H1 (cell line): Measurements from ENCODE around the gene ELAVL1. TPM values are rescaled to one million over a fixed set of nuclear protein-coding genes. Genes with fewer than 3 reads are reported as not detected.

Source experiments
- CTCF ChIA-PET: fragments of 300-600 bp; sonication (Branson Sonifier 250); formaldehyde crosslinking; loops from one replicate; lab custom pipeline; 2021; ENCODE audit not compliant: partially characterized antibody; lab: Charles Lee
- POLR2A ChIA-PET: fragments of 300-600 bp; sonication (Branson Sonifier 250); formaldehyde crosslinking; loops from one replicate; lab custom pipeline; 2021; ENCODE audit warnings: inconsistent platforms; ENCODE audit not compliant: partially characterized antibody; lab: Charles Lee
- DNase-seq, 2 experiments: peaks; one replicate each; pipeline versions ENCODE4 v3.0.0 to v3.0.0-alpha.2; 2010 to 2022; ENCODE audit warnings: low spot score in 2 of 2, low read depth in 1 of 2, mixed read lengths in 1 of 2
- FAIRE-seq: peaks from 2 replicates; lab custom pipeline; 2011; peaks lifted over from hg19 to GRCh38; lab: Jason Lieb, UNC
- H2AFZ ChIP-seq: 2 replicates; pipeline ENCODE4 v1.8.1; 2012; ENCODE audit warnings: low read length, inconsistent platforms
- H2AK5ac ChIP-seq: 2 replicates; pipeline ENCODE4 v1.6.1; 2013; ENCODE audit warnings: low read depth, low read length
- H2BK120ac ChIP-seq: replicated peaks from 2 replicates; pipeline ENCODE3; 2013; ENCODE audit warnings: low read depth, low read length, inconsistent platforms
- H2BK12ac ChIP-seq: 2 replicates; pipeline ENCODE4 v1.6.1; 2013; ENCODE audit warnings: low read depth, low read length
- H2BK15ac ChIP-seq: 2 replicates; pipeline ENCODE4 v1.6.1; 2013; ENCODE audit warnings: low read length
- H2BK20ac ChIP-seq: 2 replicates; pipeline ENCODE4 v1.6.1; 2013; ENCODE audit warnings: low read length
- H2BK5ac ChIP-seq: 2 replicates; pipeline ENCODE4 v1.6.1; 2013; ENCODE audit warnings: low read depth, low read length
- H3K14ac ChIP-seq: 2 replicates; pipeline ENCODE4 v1.6.1; 2013; ENCODE audit warnings: inconsistent platforms; ENCODE audit not compliant: insufficient read length
- H3K18ac ChIP-seq: 2 replicates; pipeline ENCODE4 v1.6.1; 2013; ENCODE audit warnings: low read length; ENCODE audit errors: extremely low read depth
- H3K23ac ChIP-seq: 2 replicates; pipeline ENCODE4 v1.6.1; 2013; ENCODE audit warnings: inconsistent platforms; ENCODE audit not compliant: insufficient read length
- H3K23me2 ChIP-seq: 2 replicates; pipeline ENCODE4 v1.6.1; 2013; ENCODE audit warnings: low read depth, low read length
- H3K27ac ChIP-seq: 2 replicates; pipeline ENCODE4 v1.6.1; 2011; ENCODE audit warnings: low read depth, low read length, inconsistent platforms
- H3K27me3 ChIP-seq, 4 experiments: replicated peaks in 1 of 4; 1 replicate in 1 of 4; 2 replicates in 3 of 4; pipeline versions ENCODE4 v1.6.1 to v1.8.1; 2011 to 2013; ENCODE audit warnings: low read length in 3 of 4, mild to moderate bottlenecking in 3 of 4, inconsistent platforms in 2 of 4, mixed read lengths in 2 of 4, moderate library complexity in 1 of 4; ENCODE audit not compliant: control insufficient read depth in 3 of 4, insufficient read depth in 3 of 4; ENCODE audit errors: extremely low read depth in 1 of 4
- H3K36me3 ChIP-seq, 4 experiments: 2 replicates each; pipeline versions ENCODE4 v1.6.1 to v1.8.1; 2011 to 2013; ENCODE audit warnings: mild to moderate bottlenecking in 4 of 4, low read length in 3 of 4, moderate library complexity in 2 of 4, control low read depth in 1 of 4, inconsistent platforms in 1 of 4; ENCODE audit not compliant: insufficient read depth in 4 of 4, control insufficient read depth in 2 of 4
- H3K4ac ChIP-seq: replicated peaks from 2 replicates; pipeline ENCODE3; 2013; ENCODE audit warnings: low read length, low read depth, mixed read lengths, inconsistent platforms; ENCODE audit not compliant: insufficient read length
- H3K4me1 ChIP-seq, 4 experiments: replicated peaks in 1 of 4; 1 replicate in 1 of 4; 2 replicates in 3 of 4; pipeline versions ENCODE4 v1.6.1 to v1.8.1; 2011 to 2013; ENCODE audit warnings: low read length in 3 of 4, inconsistent platforms in 2 of 4, mixed read lengths in 1 of 4; ENCODE audit not compliant: insufficient read depth in 4 of 4, control insufficient read depth in 3 of 4
- H3K4me2 ChIP-seq, 2 experiments: 2 replicates each; pipeline versions ENCODE4 v1.6.1 to v1.8.1; 2011 to 2013; ENCODE audit warnings: low read depth in 2 of 2, low read length in 2 of 2, control low read depth in 1 of 2, inconsistent platforms in 1 of 2, mild to moderate bottlenecking in 1 of 2; ENCODE audit not compliant: insufficient read depth in 1 of 2
- H3K4me3 ChIP-seq, 4 experiments: fragments of 200-600, 300-600 bp in 1 of 4; sonication (generic), shearing (Covaris generic), sonication (Bioruptor Twin) in 1 of 4; 2 replicates each; pipeline versions ENCODE4 v1.5.1 to v1.8.1; 2011 to 2016; ENCODE audit warnings: low read length in 4 of 4, low read depth in 3 of 4, control low read depth in 2 of 4, inconsistent platforms in 2 of 4, mild to moderate bottlenecking in 2 of 4, mixed read lengths in 1 of 4, moderate library complexity in 1 of 4; ENCODE audit not compliant: insufficient read depth in 2 of 4; ENCODE audit errors: extremely low read depth in 1 of 4
- H3K56ac ChIP-seq: replicated peaks from 2 replicates; pipeline ENCODE3; 2013; ENCODE audit warnings: low read depth, mild to moderate bottlenecking, mixed read lengths, low read length, inconsistent platforms; ENCODE audit not compliant: insufficient read length
- H3K79me1 ChIP-seq: 2 replicates; pipeline ENCODE4 v1.6.1; 2013; ENCODE audit warnings: low read depth, low read length, control low read depth
- H3K79me2 ChIP-seq, 2 experiments: 2 replicates each; pipeline versions ENCODE4 v1.6.1 to v1.8.1; 2012 to 2013; ENCODE audit warnings: low read length in 2 of 2, mild to moderate bottlenecking in 2 of 2, inconsistent platforms in 1 of 2; ENCODE audit not compliant: insufficient read depth in 2 of 2, control insufficient read depth in 1 of 2
- H3K9ac ChIP-seq, 4 experiments: replicated peaks in 1 of 4; 1 replicate in 1 of 4; 2 replicates in 3 of 4; pipeline versions ENCODE4 v1.6.1 to v1.8.1; 2011 to 2013; ENCODE audit warnings: low read depth in 3 of 4, low read length in 3 of 4, control low read depth in 2 of 4, mild to moderate bottlenecking in 2 of 4, moderate library complexity in 2 of 4, inconsistent platforms in 1 of 4; ENCODE audit errors: extremely low read depth in 1 of 4
- H3K9me3 ChIP-seq, 2 experiments: 2 replicates each; pipeline versions ENCODE4 v1.6.1 to v1.8.1; 2012 to 2013; ENCODE audit warnings: mild to moderate bottlenecking in 2 of 2, moderate library complexity in 2 of 2, control low read depth in 1 of 2, inconsistent platforms in 1 of 2, low read depth in 1 of 2, low read length in 1 of 2, mixed read lengths in 1 of 2; ENCODE audit not compliant: insufficient read depth in 2 of 2
- H4K20me1 ChIP-seq, 2 experiments: replicated peaks in 1 of 2; 2 replicates each; pipeline versions ENCODE3 to v1.8.1; 2011 to 2013; ENCODE audit warnings: inconsistent platforms in 2 of 2, low read length in 2 of 2, mild to moderate bottlenecking in 1 of 2; ENCODE audit not compliant: insufficient read depth in 2 of 2, control insufficient read depth in 1 of 2
- H4K5ac ChIP-seq: 2 replicates; pipeline ENCODE4 v1.6.1; 2013; ENCODE audit warnings: low read length, low read depth, mixed read lengths, inconsistent platforms; ENCODE audit not compliant: insufficient read length
- H4K8ac ChIP-seq: 2 replicates; pipeline ENCODE4 v1.8.0; 2013; ENCODE audit warnings: mild to moderate bottlenecking, moderate library complexity, low read length, inconsistent platforms; ENCODE audit not compliant: insufficient read depth; ENCODE audit errors: extremely low read depth
- H4K91ac ChIP-seq: replicated peaks from 2 replicates; pipeline ENCODE3; 2013; ENCODE audit warnings: low read length, mixed read lengths, inconsistent platforms; ENCODE audit not compliant: insufficient read length
- CBX8 ChIP-seq: fragments of 300-800, 300-1000 bp; sonication (generic); IDR thresholded peaks from 2 replicates; pipeline ENCODE4 v1.7.1; 2016; ENCODE audit warnings: low read depth, low read length, borderline replicate concordance
- SP1 ChIP-seq: IDR thresholded peaks from 2 replicates; pipeline ENCODE4 v1.6.1; 2011; ENCODE audit warnings: low read depth, low read length
- TAF7 ChIP-seq: optimal IDR thresholded peaks from 2 replicates; pipeline ENCODE3; 2011; ENCODE audit warnings: low read depth, mild to moderate bottlenecking, inconsistent platforms, low read length, moderate library complexity, borderline replicate concordance
- TBP ChIP-seq: IDR thresholded peaks from 2 replicates; pipeline ENCODE4 v1.6.1; 2011; ENCODE audit warnings: low read depth, low read length, improper control_type of control experiment
- WGBS, 2 experiments: shearing (Covaris generic) in 1 of 2; methylation state at CpG; one replicate each; pipeline versions ENCODE4 v1.1.6 to v1.1.7; 2013 to 2015; ENCODE audit warnings: low lambda C conversion rate in 2 of 2, mixed read lengths in 2 of 2, inconsistent platforms in 1 of 2, low coverage in 1 of 2, missing lambda C conversion rate in 1 of 2; ENCODE audit not compliant: insufficient replicate concordance in 2 of 2, insufficient coverage in 1 of 2, insufficient read length in 1 of 2; ENCODE audit errors: extremely low coverage in 1 of 2, missing lambda C conversion rate in 1 of 2; 5-methylcytosine and 5-hydroxymethylcytosine counted together
- polyA plus RNA-seq, 7 experiments: library from polyadenylated mRNA; depleted of rRNA in 3 of 7; stranded (reverse) in 5 of 7; unstranded in 2 of 7; fragments of >200 nt in 5 of 7; fragments of 200-250 nt in 2 of 7; gene quantifications; 1 replicate in 5 of 7; 2 replicates in 1 of 7; 4 replicates in 1 of 7; pipeline versions ENCODE4 v1.2.1 to v1.2.3, GENCODE V29; 2011 to 2013; ENCODE audit warnings: missing spikeins in 2 of 7, mixed read lengths in 2 of 7
- total RNA-seq: library from RNA; stranded (reverse); fragmentation: NEBNext Ultra II Directional; extraction: Animal tissue kit (Norgen Biotek cat#: 25700); gene quantifications from 2 replicates; pipeline ENCODE4 v1.2.1, GENCODE V29; 2021

ELAVL1 gene
- total and polyA plus RNA-seq, 2 of the 8 experiments (the other 6 are each of a cell fraction or from before 2014, with no cell fraction given): 56.7 to 163 TPM

GRCh38 chr19:7911508-7912143, 93.8 kb downstream of the ELAVL1 start:
- Histone ChIP-seq H3K9me3 (no peaks in the 10 kb centered on the region), H2BK15ac (no peak overlapping the region), H2BK20ac (no peak overlapping the region), H3K9ac (no peak overlapping the region), H4K5ac (no peak overlapping the region), H3K27ac (no peak overlapping the region), H2BK120ac (no peak overlapping the region), H3K18ac (no peak overlapping the region), H3K36me3 (peaks cover 5 to 30% (median 16%) of the 10 kb centered on the region in 4 experiments; a peak in 4 of 8 replicates), H4K8ac (peak overlapping the region; percentile 35; the same call in 1 of the 2 replicates), H3K79me2 (peaks cover 0 to 4% of the 10 kb centered on the region in 2 experiments; a peak in 1 of 4 replicates), H3K23ac (no peak overlapping the region), H4K20me1 (peaks cover 5 to 22% of the 10 kb centered on the region in 2 experiments), H3K14ac (no peak overlapping the region), H3K4me1 (no peaks in the 10 kb centered on the region), H2AFZ (no peak overlapping the region), H2BK5ac (no peak overlapping the region), H3K4ac (no peak overlapping the region), H2BK12ac (no peak overlapping the region), H3K4me2 (no peak overlapping the region), H4K91ac (no peak overlapping the region), H3K56ac (no peak overlapping the region), H3K23me2 (peaks cover 4% of the 10 kb centered on the region; the same call in 1 of the 2 replicates), H3K79me1 (0 out of 2 replicates have a peak, but pooled peaks cover 2% of the 10 kb centered on the region), H3K4me3 (no peak overlapping the region), H3K27me3 (peaks cover 8 to 22% (median 17%) of the 10 kb centered on the region in 4 experiments; a peak in 6 of 7 replicates), H2AK5ac (no peak overlapping the region)
- POLR2A ChIA-PET: interaction anchor here (0.7 to 2.3 kb wide), 5 partner anchors 8 to 43 kb away, joined by 3 to 8 read pairs (median 7); partner anchors contain the start of genes LRRC8E and MAP2K7
- DNase-seq: no peak
- no peak for FAIRE-seq
- 91% methylated on average over 13 of the region's 18 CpGs; no CpG with 5 or more reads in 1 of the 2 experiments for WGBS, 2 experiments
- CTCF ChIA-PET: interaction anchor here (0.7 to 2.3 kb wide), 13 partner anchors 9 to 59 kb away, joined by 3 to 9 read pairs (median 3); no protein-coding TSS in a partner anchor
- TF ChIP-seq TBP (no peak), TAF7 (no peak), CBX8 (no peak), SP1 (no peak)
